Kidney tubule cell (primary cell): ENCODE results near the gene FAM219A.
"Not testable (repeated sequence)": the region's sequence is repeated elsewhere in the genome, so short reads cannot be mapped to it uniquely, and the experiment has no call there.

Source experiments
- DNase-seq: peaks from one replicate; pipeline ENCODE4 v3.0.0-alpha.2; 2018; ENCODE audit warnings: low spot score

Gene FAM219A

GRCh38 chr9:34484678-34485077 is 26.3 kb upstream of the FAM219A start:
- no peak for DNase-seq

DNA sequence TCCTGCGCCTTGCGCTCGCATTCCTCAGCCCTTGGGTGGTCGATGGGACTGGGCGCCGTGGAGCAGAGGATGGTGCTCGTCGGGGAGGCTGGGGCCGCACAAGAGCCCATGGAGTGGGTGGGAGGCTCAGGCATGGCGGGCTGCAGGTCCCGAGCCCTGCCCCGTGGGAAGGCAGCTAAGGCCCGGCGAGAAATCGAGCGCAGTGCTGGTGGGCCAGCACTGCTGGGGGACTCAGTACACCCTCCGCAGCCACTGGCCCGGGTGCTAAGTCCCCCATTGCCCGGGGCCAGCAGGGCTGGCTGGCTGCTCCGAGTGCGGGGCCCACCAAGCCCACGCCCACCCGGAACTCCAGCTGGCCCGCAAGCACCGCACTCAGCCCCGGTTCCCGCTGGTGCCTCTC is 24.4 kb upstream of the FAM219A start:
- DNase-seq = not testable (repeated sequence)

GRCh38 chr9:34481620-34482019 is 23.2 kb upstream of the FAM219A start:
- DNase-seq = not testable (repeated sequence)

DNA sequence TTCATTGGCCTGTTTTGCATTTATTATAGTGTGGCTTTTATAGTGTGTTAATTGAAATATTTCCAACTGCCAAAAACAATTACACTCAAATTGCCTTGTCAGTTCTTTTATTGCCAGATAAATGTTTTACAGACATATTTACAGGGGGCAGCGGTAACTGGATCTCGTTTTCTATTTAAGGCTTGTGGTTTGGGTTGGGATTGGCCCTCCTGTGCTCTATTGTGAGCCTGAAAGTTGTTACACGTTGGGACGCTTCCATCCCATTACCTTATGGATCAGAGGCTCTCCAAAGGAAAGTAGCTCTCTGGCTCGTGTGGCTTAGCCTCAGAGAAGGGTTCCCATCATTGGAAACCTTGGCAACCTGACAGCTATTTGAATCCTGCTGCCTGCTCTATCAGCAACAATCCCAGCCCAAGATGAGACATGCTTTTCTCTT is 21.1 kb upstream of the FAM219A start:
- DNase-seq = no peak

GRCh38 chr9:34477541-34477940 is 19.2 kb upstream of the FAM219A start:
- no peak for DNase-seq

DNA sequence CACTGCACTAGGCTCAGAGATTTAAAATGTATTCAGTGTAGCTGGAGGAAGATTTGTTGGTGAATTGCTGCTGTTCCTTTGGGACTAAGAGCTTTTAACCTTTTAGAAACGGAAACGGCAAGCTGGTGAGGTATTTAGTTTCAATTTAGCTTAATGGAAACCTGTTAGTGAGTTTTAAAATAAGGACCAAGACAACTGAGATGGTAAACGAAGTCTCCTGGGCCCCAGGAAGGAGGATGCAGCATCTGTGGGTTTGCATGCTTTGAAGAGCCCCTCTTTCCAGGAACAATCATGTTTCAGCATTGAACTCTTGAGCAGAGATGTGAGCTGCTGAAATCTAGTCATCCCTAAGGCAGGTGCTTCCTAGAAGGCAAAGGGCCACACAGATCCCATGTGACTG is 16.7 kb upstream of the FAM219A start:
- no peak for DNase-seq

DNA sequence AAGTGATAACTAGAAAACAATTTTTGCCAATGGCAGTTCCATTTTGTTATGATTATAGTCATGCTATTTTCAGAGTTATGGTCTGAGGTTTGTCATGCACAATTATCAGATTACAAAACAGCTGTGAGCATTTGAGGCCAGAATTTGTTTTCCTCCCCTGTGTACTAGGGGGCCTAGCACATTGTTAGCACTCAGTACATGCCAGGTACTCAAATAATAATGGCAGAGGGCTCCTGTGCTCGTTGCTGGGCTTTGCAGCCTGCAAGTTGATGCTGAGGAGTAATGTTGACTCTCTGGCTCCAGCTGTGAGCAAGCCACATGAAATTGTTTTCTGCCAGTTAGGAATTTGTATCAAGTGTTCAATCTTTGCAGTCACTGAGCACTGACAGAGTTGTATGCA is 7.1 kb upstream of the FAM219A start:
- no peak for DNase-seq

DNA sequence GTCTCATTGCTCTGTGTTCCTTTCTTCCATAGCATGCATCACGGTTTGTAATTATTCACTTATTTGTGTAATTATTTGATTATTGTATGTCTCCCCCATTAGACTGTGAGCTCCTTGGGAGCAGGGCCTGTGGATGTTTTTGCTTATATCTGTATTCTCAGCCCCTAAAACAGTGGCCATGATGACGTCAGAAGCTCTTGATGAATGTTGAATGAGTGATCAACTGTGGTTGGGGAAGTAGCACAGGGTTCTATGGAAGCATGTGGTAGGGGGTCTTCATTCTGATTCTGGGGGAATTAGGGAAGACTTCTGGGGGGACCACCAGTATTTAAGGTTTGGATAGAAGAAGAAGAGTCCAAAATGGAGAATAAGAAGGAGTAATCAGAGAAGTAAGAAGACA is 6.2 kb upstream of the FAM219A start:
- DNase-seq = no peak

DNA sequence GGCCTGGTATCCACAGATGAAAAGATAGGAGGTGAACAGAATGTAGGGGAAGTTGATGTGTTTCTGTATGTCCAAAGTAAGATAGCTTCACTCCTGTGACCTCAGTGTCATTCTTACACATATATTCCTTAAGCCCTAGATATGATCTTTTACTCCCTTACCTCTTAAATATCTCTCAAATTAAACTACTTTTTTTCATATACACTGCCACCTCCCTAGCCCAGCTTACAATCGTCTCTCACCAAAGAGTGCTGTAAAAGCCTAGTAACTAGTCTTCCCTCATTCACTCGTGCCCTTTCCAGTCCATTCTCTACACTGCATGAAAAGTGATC is 5.5 kb upstream of the FAM219A start:
- no peak for DNase-seq

DNA sequence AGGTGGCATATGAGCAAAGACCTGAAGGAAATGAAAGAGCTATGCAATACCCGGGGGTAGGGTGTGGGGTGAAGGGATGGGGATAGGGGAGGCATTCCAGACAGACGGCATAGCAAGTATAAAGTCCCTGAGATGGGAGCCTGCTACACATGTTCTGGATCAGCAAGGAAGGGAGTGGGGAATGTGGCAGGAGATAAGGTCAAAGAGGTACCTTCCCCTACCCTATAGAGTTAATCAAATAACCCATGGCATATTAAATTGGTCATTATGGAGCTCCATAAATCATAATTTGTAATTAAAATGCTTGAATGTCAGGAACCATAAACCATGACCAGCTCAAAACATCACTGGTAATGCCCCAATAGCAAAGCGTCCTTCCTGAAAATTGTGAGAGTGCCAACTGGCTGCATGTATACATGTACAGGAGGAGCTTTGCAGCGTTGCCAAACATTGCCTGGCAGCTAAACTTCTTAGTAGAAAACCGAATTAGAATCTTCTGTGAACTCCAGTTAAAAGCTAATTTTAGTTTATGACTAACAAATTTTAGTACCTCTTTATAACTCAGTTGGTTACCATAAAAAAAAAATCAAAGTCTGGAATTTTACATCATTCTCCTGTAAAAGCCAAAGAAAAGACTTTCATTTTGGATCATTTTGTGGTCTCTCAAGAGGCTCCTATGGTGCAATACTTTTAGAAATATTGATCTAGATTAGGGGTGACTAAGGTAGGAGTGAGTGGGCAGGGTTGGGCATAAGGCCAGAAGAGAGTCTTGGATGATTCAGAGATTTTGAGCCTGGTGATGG is 4.9 kb upstream of the FAM219A start:
- peak; percentile 75 for DNase-seq

- peak; percentile 82 for DNase-seq
Observed at GRCh38 chr9:34459941-34460340, 1.6 kb upstream of the FAM219A start.

DNA sequence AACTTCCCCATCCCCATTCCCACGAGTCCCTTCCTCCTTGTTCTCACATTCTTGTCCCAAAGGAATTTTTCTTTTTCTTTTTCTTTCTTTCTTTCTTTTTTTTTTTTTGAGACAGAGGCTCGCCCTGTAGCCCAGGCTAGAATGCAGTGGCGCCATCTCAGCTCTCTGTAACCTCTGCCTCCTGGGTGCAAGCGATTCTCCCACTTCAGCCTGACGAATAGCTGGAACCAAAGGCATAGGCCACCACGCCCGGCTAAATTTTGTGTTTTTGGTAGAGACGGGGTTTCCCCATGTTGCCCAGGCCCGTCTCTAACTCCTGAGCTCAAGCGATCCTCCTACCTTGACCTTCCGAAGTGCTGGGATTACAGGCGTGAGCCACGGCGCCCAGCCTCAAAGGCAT is 986 bp upstream of the FAM219A start:
- DNase-seq = no peak

DNA sequence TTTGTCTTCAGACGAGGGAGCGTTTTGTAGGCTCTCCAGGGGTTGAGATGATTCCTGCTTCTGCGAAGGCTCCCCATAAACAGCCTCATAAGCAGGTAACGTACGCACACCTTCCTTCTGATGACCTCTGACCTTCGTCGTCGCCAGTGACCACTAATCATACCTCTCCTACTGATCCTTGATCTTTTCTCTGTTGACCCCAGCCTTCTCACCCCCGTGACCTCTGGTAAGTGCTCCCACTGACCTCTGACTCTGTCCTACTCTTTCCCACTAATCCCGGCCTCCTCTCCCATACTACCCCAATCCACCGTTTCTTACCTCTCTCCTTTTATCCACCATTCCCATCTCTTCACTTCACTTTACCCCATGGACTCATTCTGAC is 580 bp upstream of the FAM219A start:
- no peak for DNase-seq

- DNase-seq = peak; percentile 83
Observed at GRCh38 chr9:34457266-34458012, 931 bp downstream of the FAM219A start.

DNA sequence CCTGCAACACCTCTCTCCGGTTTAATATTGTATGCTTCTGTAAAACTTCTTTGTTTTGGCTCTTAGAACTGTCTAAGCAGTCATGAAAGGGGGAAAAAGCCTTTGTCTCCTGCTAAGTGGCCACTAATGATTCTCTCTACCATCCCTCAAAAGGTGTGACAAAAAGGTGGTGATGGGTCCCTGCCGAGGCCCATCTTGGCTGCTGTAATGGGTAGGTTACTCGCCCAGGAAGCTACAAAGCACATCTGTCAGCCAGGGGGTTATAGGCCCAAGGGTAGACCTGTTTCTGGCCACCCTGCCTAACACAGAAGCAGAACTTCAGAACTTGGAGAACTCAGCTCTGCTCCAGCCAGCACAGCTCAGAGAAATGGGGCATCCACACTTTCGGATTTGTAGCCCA is 1.6 kb downstream of the FAM219A start:
- DNase-seq = no peak

- no peak for DNase-seq
Observed at GRCh38 chr9:34456151-34456550, 2.2 kb downstream of the FAM219A start.

GRCh38 chr9:34454571-34455065 is 3.8 kb downstream of the FAM219A start:
- DNase-seq = peak; percentile 68

- DNase-seq = no peak
Observed at GRCh38 chr9:34452568-34452967, 5.8 kb downstream of the FAM219A start.

DNA sequence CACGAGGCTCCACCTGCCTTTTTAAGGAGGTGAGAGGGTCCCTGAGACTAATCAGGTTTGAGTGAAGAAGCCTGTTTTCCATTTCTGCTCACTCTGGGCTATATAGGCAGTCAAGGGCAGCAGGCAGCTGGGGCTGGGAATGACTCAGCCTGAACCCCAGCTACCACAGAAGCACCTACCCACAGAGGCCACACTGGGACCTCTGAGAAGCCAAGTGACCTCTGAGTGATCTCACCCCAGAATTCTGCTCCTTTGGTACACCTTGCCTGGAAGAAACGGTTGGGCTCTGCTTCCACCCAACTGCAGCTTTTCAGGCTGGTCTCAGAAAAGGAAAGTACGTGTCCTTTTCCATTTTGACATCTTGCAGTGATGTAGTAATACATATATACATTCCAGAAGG is 6.8 kb downstream of the FAM219A start:
- DNase-seq = peak; percentile 54

- no peak for DNase-seq
Observed at GRCh38 chr9:34451135-34451534, 7.2 kb downstream of the FAM219A start.

DNA sequence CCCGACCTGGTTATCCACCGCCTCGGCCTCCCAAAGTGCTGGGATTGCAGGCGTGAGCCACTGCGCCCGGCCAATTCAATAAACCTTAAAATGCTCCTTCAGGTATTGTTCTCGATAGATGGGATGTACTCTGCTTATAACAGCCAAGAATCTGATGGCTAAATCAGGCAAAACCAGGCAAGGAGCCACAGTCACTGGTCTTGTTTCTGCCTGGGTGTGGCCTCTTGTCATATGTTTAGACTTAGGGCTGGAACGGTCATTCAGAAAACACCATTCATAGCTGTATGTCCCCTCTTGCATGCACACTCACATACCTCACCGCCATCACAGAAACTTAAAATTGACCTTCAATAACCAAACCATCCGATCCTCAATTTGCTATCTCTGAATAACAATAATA is 7.7 kb downstream of the FAM219A start:
- DNase-seq = no peak

GRCh38 chr9:34446951-34447350 is 11.4 kb downstream of the FAM219A start:
- no peak for DNase-seq

DNA sequence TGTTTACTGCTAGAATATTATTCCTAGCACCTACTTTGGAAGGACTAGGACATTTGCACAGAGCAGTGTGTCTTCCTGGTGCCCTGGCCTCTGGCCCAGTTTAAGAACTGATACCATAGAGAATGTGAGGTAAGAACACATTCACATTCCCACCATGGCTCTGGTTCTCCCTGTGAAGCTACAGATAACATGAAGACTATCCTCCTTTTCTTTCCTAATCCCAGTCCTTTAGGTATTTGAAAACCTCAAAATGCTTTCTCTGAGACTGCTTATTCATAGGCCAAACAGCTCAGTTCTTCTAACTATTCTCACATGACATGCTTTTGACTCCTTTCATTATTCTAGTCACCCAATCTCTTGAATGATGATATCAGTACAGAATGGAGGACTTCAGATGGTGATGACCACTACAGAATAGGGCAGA is 11.9 kb downstream of the FAM219A start:
- peak; percentile 46 for DNase-seq
